PFSK-1 (cell line): ENCODE data around the gene FNIP2.

Source experiments
- FOXP2 ChIP-seq: optimal IDR thresholded peaks from 2 replicates; pipeline ENCODE3; 2011; ENCODE audit warnings: borderline replicate concordance, control low read depth, inconsistent platforms; ENCODE audit not compliant: insufficient read depth; ENCODE audit errors: extremely low read length, extremely low read depth
- POLR2AphosphoS5 ChIP-seq: IDR thresholded peaks from 2 replicates; pipeline ENCODE4 v1.6.1; 2012; ENCODE audit warnings: low read depth, mild to moderate bottlenecking, control low read depth, low read length, moderate library complexity
- SIN3A ChIP-seq: IDR thresholded peaks from 2 replicates; pipeline ENCODE4 v1.6.1; 2012; ENCODE audit warnings: mild to moderate bottlenecking, low read length, moderate library complexity, borderline replicate concordance; ENCODE audit not compliant: insufficient read depth
- TAF1 ChIP-seq: IDR thresholded peaks from 2 replicates; pipeline ENCODE4 v1.6.1; 2012; ENCODE audit warnings: low read length, control low read depth, borderline replicate concordance; ENCODE audit not compliant: insufficient read depth
- TF ChIP-seq, protein P1 (sequence below), 2 experiments: IDR thresholded peaks; 2 replicates each; pipeline versions ENCODE4 v1.6.1 to v1.8.0; 2011 to 2012; ENCODE audit warnings: low read depth in 2 of 2, low read length in 2 of 2, control low read depth in 1 of 2, inconsistent platforms in 1 of 2, mild to moderate bottlenecking in 1 of 2, moderate library complexity in 1 of 2; ENCODE audit not compliant: insufficient read depth in 1 of 2

FNIP2 gene

DNA sequence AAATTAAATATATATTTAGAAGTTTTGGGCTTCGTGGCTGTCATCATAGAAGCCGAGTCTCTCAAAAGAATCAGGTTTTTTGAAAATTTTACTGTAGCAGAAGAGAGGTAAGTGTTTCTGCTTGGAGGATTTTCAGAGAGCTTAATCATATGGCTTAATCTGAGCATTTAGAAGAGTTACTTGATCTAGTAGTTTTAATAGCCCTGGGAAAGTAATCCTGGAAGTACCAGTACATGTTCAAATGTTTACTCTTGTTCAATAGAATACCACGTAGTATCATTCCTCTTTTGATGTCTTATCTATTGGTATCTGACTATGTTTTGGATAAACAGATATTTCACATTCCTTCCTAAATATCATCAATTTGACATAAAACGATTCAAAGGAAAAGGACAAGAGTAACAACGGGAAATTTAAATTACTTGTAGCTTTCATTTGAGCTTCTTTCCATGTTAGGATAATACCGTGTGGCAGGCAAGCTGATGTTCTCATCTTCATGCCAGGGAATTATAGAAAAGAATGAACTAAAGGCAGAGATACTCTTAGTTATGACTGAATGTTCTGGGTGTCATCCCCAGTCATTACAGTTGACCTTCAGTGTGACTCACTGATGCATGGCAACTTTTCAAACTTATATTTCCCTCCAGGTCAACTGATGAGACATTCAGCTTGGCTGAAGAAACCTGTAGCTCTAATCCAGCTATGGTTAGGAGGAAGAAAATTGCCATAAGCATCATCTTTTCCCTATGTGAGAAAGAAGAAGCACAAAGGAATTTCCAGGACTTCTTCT is 89.8 kb downstream of the FNIP2 start:
- TF ChIP-seq TAF1, result no peak
- no peak for TF ChIP-seq FOXP2
- TF ChIP-seq, protein P1, sequence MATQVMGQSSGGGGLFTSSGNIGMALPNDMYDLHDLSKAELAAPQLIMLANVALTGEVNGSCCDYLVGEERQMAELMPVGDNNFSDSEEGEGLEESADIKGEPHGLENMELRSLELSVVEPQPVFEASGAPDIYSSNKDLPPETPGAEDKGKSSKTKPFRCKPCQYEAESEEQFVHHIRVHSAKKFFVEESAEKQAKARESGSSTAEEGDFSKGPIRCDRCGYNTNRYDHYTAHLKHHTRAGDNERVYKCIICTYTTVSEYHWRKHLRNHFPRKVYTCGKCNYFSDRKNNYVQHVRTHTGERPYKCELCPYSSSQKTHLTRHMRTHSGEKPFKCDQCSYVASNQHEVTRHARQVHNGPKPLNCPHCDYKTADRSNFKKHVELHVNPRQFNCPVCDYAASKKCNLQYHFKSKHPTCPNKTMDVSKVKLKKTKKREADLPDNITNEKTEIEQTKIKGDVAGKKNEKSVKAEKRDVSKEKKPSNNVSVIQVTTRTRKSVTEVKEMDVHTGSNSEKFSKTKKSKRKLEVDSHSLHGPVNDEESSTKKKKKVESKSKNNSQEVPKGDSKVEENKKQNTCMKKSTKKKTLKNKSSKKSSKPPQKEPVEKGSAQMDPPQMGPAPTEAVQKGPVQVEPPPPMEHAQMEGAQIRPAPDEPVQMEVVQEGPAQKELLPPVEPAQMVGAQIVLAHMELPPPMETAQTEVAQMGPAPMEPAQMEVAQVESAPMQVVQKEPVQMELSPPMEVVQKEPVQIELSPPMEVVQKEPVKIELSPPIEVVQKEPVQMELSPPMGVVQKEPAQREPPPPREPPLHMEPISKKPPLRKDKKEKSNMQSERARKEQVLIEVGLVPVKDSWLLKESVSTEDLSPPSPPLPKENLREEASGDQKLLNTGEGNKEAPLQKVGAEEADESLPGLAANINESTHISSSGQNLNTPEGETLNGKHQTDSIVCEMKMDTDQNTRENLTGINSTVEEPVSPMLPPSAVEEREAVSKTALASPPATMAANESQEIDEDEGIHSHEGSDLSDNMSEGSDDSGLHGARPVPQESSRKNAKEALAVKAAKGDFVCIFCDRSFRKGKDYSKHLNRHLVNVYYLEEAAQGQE (IDR thresholded peaks at IDR 0.05; ENCODE audit: insufficient read depth in 1 of 2, low read depth in 2 of 2, low read length in 2 of 2), result no peak
- no peak for TF ChIP-seq SIN3A
- TF ChIP-seq POLR2AphosphoS5, result no peak

DNA sequence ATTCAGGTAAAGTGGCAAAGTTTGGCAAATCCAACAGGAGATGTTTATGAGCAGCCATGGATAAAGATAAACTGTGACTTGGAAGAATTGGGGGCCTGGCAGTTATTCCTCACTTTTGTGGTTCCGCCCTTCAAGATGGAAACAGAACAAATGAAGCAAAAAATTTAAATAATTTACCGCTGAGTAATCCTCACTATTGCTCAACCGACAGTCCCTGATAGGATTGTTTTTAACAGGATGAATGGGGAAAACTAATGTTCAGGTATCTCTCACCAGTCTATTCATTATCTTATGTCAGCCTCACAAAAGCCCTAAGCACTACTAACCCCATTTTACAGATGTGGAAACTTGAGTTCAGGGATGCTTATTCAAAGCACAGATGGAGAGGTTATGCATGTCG is 90.8 kb downstream of the FNIP2 start:
- TF ChIP-seq SIN3A (no peak), TAF1 (no peak), FOXP2 (no peak), POLR2AphosphoS5 (no peak)
- TF ChIP-seq, protein P1 (IDR thresholded peaks at IDR 0.05; ENCODE audit: insufficient read depth in 1 of 2, low read depth in 2 of 2, low read length in 2 of 2), result no peak

DNA sequence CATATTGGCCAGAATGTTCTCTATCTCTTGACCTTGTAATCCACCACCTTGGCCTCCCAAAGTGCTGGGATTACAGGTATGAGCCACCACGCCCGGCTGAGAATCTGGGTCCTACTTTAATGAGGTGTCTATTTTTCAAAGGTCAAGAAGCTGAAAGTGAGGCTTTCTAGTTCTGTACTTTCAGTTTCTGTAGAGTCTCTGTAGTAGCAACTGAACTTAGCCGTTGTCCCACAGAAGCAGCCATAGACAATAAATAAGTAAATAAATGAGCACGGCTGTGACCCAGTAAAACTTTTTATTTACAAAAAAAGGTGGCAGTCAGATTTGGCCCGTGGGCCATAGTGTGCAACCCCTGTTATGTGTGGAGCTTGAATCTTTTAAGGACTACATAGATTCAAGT is 92.0 kb downstream of the FNIP2 start:
- TF ChIP-seq, protein P1 (IDR thresholded peaks at IDR 0.05; ENCODE audit: insufficient read depth in 1 of 2, low read depth in 2 of 2, low read length in 2 of 2), result no peak
- TF ChIP-seq TAF1, result no peak
- TF ChIP-seq POLR2AphosphoS5, result no peak
- no peak for TF ChIP-seq SIN3A
- TF ChIP-seq FOXP2, result no peak

DNA sequence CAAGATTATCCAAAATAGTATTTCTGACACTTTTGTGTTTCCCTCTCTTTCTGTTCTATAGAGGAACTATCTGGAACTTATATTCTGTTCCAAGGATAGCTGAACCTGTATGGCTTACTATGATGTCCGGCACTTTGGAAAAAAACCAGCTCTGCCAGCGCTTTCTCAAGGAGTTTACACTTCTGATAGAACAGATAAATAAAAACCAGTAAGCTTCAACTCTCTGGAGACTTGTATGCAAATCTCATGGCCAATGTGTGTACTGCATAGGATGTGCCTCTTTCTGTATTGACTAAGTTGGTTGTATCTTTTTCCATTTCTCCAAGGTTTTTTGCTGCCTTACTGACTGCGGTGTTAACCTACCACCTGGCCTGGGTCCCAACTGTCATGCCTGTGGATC is 92.5 kb downstream of the FNIP2 start:
- TF ChIP-seq TAF1, result no peak
- no peak for TF ChIP-seq SIN3A
- no peak for TF ChIP-seq FOXP2
- TF ChIP-seq, protein P1 (IDR thresholded peaks at IDR 0.05; ENCODE audit: insufficient read depth in 1 of 2, low read depth in 2 of 2, low read length in 2 of 2), result no peak
- TF ChIP-seq POLR2AphosphoS5, result no peak

DNA sequence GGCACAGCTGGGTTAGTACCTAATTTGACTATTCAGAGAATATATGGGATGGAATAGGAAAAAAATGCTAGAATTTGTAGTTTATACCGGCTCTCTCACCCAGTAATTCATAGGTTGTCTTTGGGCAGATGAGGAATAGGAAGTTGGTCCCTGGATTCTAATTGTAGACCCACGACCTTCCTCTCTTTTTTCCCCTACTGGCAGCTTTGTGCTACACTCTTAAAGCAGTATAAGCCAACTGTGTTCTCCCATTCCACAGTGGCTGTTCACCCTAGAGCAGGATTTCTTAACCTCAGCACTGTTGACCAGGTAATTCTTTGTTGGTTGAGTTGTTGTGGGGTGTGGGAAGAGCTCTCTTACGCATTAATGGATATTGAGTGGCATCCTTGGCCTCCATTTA is 92.9 kb downstream of the FNIP2 start:
- no peak for TF ChIP-seq FOXP2
- TF ChIP-seq POLR2AphosphoS5, result no peak
- TF ChIP-seq TAF1, result no peak
- TF ChIP-seq, protein P1 (IDR thresholded peaks at IDR 0.05; ENCODE audit: insufficient read depth in 1 of 2, low read depth in 2 of 2, low read length in 2 of 2), result no peak
- TF ChIP-seq SIN3A, result no peak
